ENCODE results near the gene ZNF750. TPM values are rescaled to one million over a fixed set of nuclear protein-coding genes. Genes with fewer than 3 reads are reported as not detected.

Gene ZNF750
- total and polyA plus RNA-seq, 7 donors = 0.01 TPM; not detected in 6

- 85% methylated on average over 28 of the region's 28 CpGs for WGBS, 2 donors
- H3K27me3 ChIP-seq = no peaks in the 10 kb centered on the region
- DNase-seq = no peak
- peaks cover 0 to 11% (median 0%) of the 10 kb centered on the region in 4 donors for H3K36me3 ChIP-seq
- no peaks in the 10 kb centered on the region for H3K9me3 ChIP-seq
- H3K4me3 ChIP-seq = no peak overlapping the region
- peak overlapping the region in 1 of 4 donors; percentile 14 for H3K27ac ChIP-seq
- peaks cover 0 to 6% (median 3%) of the 10 kb centered on the region in 4 donors for H3K4me1 ChIP-seq
- intact Hi-C loops (cut with DNase I) = no loop called here
- TF ChIP-seq EP300 (IDR thresholded peaks at IDR 0.05) = no peak
- TF ChIP-seq POLR2AphosphoS5 (IDR thresholded peaks at IDR 0.05) = no peak
- TF ChIP-seq POLR2A (IDR thresholded peaks at IDR 0.05) = no peak
- TF ChIP-seq CTCF (IDR thresholded peaks at IDR 0.05) = no peak
Observed at GRCh38 chr17:82858376-82859126, 18.7 kb upstream of the ZNF750 start.

GRCh38 chr17:82856361-82856760 is 16.5 kb upstream of the ZNF750 start:
- peaks cover 0 to 4% (median 0%) of the 10 kb centered on the region in 4 donors for H3K4me1 ChIP-seq
- 90% methylated on average over 15 of the region's 15 CpGs for WGBS, 2 donors
- intact Hi-C loops (cut with DNase I) = no loop called here
- no peaks in the 10 kb centered on the region for H3K9me3 ChIP-seq
- TF ChIP-seq EP300 (IDR thresholded peaks at IDR 0.05) (no peak), CTCF (IDR thresholded peaks at IDR 0.05) (no peak), POLR2AphosphoS5 (IDR thresholded peaks at IDR 0.05) (no peak), POLR2A (IDR thresholded peaks at IDR 0.05) (no peak)
- no peak for DNase-seq
- H3K27ac ChIP-seq = no peak overlapping the region
- no peak overlapping the region for H3K4me3 ChIP-seq
- no peaks in the 10 kb centered on the region for H3K27me3 ChIP-seq
- H3K36me3 ChIP-seq = peaks cover 0 to 11% (median 0%) of the 10 kb centered on the region in 4 donors

DNA sequence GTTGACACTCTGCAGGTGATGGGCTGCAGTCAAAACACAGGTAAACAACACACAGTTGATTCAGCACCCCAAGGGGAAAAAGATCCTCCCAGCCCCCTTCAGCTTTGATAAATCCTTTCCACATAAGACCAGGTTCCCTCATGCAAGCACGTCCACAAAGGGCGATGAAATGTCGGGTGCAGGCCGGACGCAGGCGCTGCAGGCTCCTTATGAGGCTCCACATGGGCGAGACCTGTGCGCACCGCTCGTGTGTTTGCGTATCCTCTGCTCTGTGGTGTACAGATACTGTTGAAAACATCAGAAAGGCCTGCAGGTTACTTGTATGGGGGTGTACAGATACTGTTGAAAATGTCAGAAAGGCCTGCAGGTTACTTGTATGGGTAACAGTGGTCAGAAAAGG is 14.4 kb upstream of the ZNF750 start:
- DNase-seq = no peak
- H3K9me3 ChIP-seq = no peaks in the 10 kb centered on the region
- H3K27me3 ChIP-seq = no peaks in the 10 kb centered on the region
- no peak overlapping the region for H3K4me3 ChIP-seq
- WGBS, 2 donors = 97% methylated on average over 11 of the region's 11 CpGs
- no peak for TF ChIP-seq POLR2A (IDR thresholded peaks at IDR 0.05)
- no peak for TF ChIP-seq CTCF (IDR thresholded peaks at IDR 0.05)
- TF ChIP-seq POLR2AphosphoS5 (IDR thresholded peaks at IDR 0.05) = no peak
- TF ChIP-seq EP300 (IDR thresholded peaks at IDR 0.05) = no peak
- H3K4me1 ChIP-seq = no peaks in the 10 kb centered on the region
- peaks cover 0 to 11% (median 0%) of the 10 kb centered on the region in 4 donors for H3K36me3 ChIP-seq
- H3K27ac ChIP-seq = no peak overlapping the region
- intact Hi-C loops (cut with DNase I) = loop anchor here (5.0 kb wide), 1 partner anchor 62 kb away; no protein-coding TSS in a partner anchor

- H3K9me3 ChIP-seq = no peaks in the 10 kb centered on the region
- DNase-seq = no peak
- 86 to 91% methylated on average over 11 to 12 of the region's 12 CpGs for WGBS, 2 donors
- TF ChIP-seq POLR2AphosphoS5 (IDR thresholded peaks at IDR 0.05) (no peak), EP300 (IDR thresholded peaks at IDR 0.05) (no peak), POLR2A (IDR thresholded peaks at IDR 0.05) (no peak), CTCF (IDR thresholded peaks at IDR 0.05) (no peak)
- no peak overlapping the region for H3K27ac ChIP-seq
- intact Hi-C loops (cut with DNase I) = loop anchor here (5.0 kb wide), 1 partner anchor 59 kb away; no protein-coding TSS in a partner anchor
- H3K36me3 ChIP-seq = peaks cover 0 to 11% (median 0%) of the 10 kb centered on the region in 4 donors
- H3K4me3 ChIP-seq = no peak overlapping the region
- H3K27me3 ChIP-seq = no peaks in the 10 kb centered on the region
- H3K4me1 ChIP-seq = no peaks in the 10 kb centered on the region
Observed at GRCh38 chr17:82851381-82851780, 11.6 kb upstream of the ZNF750 start.
